Sigmoid colon (tissue), 7 donors: ENCODE measurements around the gene DOLK. TPM values are rescaled to one million over a fixed set of nuclear protein-coding genes. Genes with fewer than 3 reads are reported as not detected.

ENCODE experiments used
- DNase-seq: peaks from one replicate; pipeline ENCODE4 v3.0.0-alpha.2; 2019
- H3K27ac ChIP-seq, 4 donors: fragments of 200-600 bp; sonication (generic); one replicate each; pipeline ENCODE4 v1.5.1; 2016 to 2019; ENCODE audit warnings: mild to moderate bottlenecking in 1 of 4
- H3K27me3 ChIP-seq, 3 donors: fragments of 200-600 bp; sonication (generic); one replicate each; pipeline ENCODE4 v1.5.1; 2019; ENCODE audit warnings: mild to moderate bottlenecking in 1 of 3
- H3K36me3 ChIP-seq, 4 donors: fragments of 200-600 bp; sonication (generic); one replicate each; pipeline ENCODE4 v1.5.1; 2016 to 2019
- H3K4me1 ChIP-seq, 4 donors: fragments of 200-600 bp; sonication (generic); one replicate each; pipeline ENCODE4 v1.5.1; 2017 to 2019
- H3K4me3 ChIP-seq, 4 donors: fragments of 200-600 bp; sonication (generic); one replicate each; pipeline ENCODE4 v1.5.1; 2017 to 2019; ENCODE audit warnings: mild to moderate bottlenecking in 2 of 4, moderate library complexity in 1 of 4
- H3K9me3 ChIP-seq, 4 donors: fragments of 200-600 bp in 3 of 4; sonication (generic) in 3 of 4; one replicate each; pipeline versions ENCODE4 v1.5.1 to v1.6.1; 2013 to 2019
- EP300 ChIP-seq, 4 donors: sonication (generic); formaldehyde crosslinking; IDR thresholded peaks; one replicate each; pipeline ENCODE4 v1.6.1; 2017; ENCODE audit warnings: antibody characterized with exemption in 4 of 4
- POLR2A ChIP-seq, 2 donors: fragments of 450-650 bp; IDR thresholded peaks; one replicate each; pipeline ENCODE4 v1.6.1; 2016; ENCODE audit warnings: antibody characterized with exemption in 2 of 2, mild to moderate bottlenecking in 2 of 2, moderate library complexity in 2 of 2
- POLR2AphosphoS5 ChIP-seq, 4 donors: sonication (generic); formaldehyde crosslinking; IDR thresholded peaks; one replicate each; pipeline ENCODE4 v1.6.1; 2017; ENCODE audit warnings: antibody characterized with exemption in 4 of 4
- WGBS, 2 donors: extraction: QIAGEN DNeasy Blood & Tissue Kit; methylation state at CpG; one replicate each; pipeline ENCODE4 v1.1.7; 2013; 5-methylcytosine and 5-hydroxymethylcytosine counted together
- intact Hi-C: fragments of 100-400 bp; cut with DNase I; formaldehyde crosslinking; loops from one replicate; pipeline ENCODE4 v1.15.1; 2023
- polyA plus RNA-seq, 3 donors: library from polyadenylated mRNA; stranded (reverse); fragments of 200-250 nt; gene quantifications; one replicate each; pipeline ENCODE4 v1.2.3, GENCODE V29; 2013
- total RNA-seq, 4 donors: library from RNA; depleted of rRNA; stranded (reverse); fragments of >200 nt; gene quantifications; one replicate each; pipeline ENCODE4 v1.1.0, GENCODE V29; 2016
- TF ChIP-seq, protein P1 (sequence below), 4 experiments: fragments of 450-650 bp in 3 of 4; fragments of 200-600 bp in 1 of 4; IDR thresholded peaks; one replicate each; pipeline ENCODE4 v1.5.1; 2016 to 2019; ENCODE audit warnings: antibody characterized with exemption in 4 of 4, mild to moderate bottlenecking in 3 of 4, moderate library complexity in 2 of 4
- donor health status: healthy with polysubstance abuse.
- donor health status: Bipolar disorder and iron deficiency.
- donor health status: healthy.

DOLK gene
- total and polyA plus RNA-seq, 7 donors: 2.4 to 11.4 (median 8.9) TPM

- DNase-seq: no peak
- peaks cover 4 to 25% (median 10%) of the 10 kb centered on the region in 4 donors for H3K36me3 ChIP-seq
- peak overlapping the region; percentile 8 to 88 (median 88) for H3K27ac ChIP-seq
- no peak overlapping the region for H3K4me3 ChIP-seq
- 58 to 64% methylated on average over 2 of the region's 2 CpGs for WGBS, 2 donors
- intact Hi-C loops: no loop called here
- H3K4me1 ChIP-seq: peaks cover 0 to 83% (median 71%) of the 10 kb centered on the region in 4 donors
- H3K27me3 ChIP-seq: no peaks in the 10 kb centered on the region
- no peaks in the 10 kb centered on the region for H3K9me3 ChIP-seq
- no peak for TF ChIP-seq POLR2AphosphoS5 (IDR thresholded peaks at IDR 0.05)
Observed at GRCh38 chr9:128918921-128919320, 28.5 kb downstream of the DOLK start.

DNA sequence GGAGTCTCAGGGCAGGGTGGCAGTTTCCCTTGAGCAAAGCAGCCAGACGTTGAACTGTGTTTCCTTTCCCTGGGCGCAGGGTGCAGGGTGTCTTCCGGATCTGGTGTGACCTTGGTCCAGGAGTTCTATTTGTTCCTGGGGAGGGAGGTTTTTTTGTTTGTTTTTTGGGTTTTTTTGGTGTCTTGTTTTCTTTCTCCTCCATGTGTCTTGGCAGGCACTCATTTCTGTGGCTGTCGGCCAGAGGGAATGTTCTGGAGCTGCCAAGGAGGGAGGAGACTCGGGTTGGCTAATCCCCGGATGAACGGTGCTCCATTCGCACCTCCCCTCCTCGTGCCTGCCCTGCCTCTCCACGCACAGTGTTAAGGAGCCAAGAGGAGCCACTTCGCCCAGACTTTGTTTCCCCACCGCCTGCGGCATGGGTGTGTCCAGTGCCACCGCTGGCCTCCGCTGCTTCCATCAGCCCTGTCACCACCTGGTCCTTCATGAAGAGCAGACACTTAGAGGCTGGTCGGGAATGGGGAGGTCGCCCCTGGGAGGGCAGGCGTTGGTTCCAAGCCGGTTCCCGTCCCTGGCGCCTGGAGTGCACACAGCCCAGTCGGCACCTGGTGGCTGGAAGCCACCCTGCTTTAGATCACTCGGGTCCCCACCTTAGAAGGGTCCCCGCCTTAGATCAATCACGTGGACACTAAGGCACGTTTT, 30.1 kb downstream of the DOLK start:
- peak; percentile 93 for DNase-seq
- Histone ChIP-seq H3K9me3 (no peaks in the 10 kb centered on the region), H3K4me1 (peaks cover 0 to 90% (median 80%) of the 10 kb centered on the region in 4 donors), H3K36me3 (peaks cover 4 to 25% (median 10%) of the 10 kb centered on the region in 4 donors), H3K27ac (peak overlapping the region; percentile 76 to 88 (median 82)), H3K4me3 (no peak overlapping the region), H3K27me3 (no peaks in the 10 kb centered on the region)
- no peak for TF ChIP-seq POLR2A (IDR thresholded peaks at IDR 0.05)
- TF ChIP-seq, protein P1, sequence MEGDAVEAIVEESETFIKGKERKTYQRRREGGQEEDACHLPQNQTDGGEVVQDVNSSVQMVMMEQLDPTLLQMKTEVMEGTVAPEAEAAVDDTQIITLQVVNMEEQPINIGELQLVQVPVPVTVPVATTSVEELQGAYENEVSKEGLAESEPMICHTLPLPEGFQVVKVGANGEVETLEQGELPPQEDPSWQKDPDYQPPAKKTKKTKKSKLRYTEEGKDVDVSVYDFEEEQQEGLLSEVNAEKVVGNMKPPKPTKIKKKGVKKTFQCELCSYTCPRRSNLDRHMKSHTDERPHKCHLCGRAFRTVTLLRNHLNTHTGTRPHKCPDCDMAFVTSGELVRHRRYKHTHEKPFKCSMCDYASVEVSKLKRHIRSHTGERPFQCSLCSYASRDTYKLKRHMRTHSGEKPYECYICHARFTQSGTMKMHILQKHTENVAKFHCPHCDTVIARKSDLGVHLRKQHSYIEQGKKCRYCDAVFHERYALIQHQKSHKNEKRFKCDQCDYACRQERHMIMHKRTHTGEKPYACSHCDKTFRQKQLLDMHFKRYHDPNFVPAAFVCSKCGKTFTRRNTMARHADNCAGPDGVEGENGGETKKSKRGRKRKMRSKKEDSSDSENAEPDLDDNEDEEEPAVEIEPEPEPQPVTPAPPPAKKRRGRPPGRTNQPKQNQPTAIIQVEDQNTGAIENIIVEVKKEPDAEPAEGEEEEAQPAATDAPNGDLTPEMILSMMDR (IDR thresholded peaks at IDR 0.05): no peak
- no peak for TF ChIP-seq EP300 (IDR thresholded peaks at IDR 0.05)
- peak; percentile 40 to 62 (median 48) for TF ChIP-seq POLR2AphosphoS5 (IDR thresholded peaks at IDR 0.05)
- 67 to 79% methylated on average over 26 of the region's 26 CpGs for WGBS, 2 donors
- intact Hi-C loops: no loop called here

- H3K36me3 ChIP-seq: peaks cover 4 to 25% (median 10%) of the 10 kb centered on the region in 4 donors
Observed at GRCh38 chr9:128916745-128917144, 30.7 kb downstream of the DOLK start.

DNA sequence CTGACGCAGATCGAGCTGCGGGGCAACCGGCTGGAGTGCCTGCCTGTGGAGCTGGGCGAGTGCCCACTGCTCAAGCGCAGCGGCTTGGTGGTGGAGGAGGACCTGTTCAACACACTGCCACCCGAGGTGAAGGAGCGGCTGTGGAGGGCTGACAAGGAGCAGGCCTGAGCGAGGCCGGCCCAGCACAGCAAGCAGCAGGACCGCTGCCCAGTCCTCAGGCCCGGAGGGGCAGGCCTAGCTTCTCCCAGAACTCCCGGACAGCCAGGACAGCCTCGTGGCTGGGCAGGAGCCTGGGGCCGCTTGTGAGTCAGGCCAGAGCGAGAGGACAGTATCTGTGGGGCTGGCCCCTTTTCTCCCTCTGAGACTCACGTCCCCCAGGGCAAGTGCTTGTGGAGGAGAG, 31.2 kb downstream of the DOLK start:
- intact Hi-C loops: no loop called here
- Histone ChIP-seq H3K9me3 (no peaks in the 10 kb centered on the region), H3K27me3 (no peaks in the 10 kb centered on the region), H3K4me1 (peaks cover 0 to 91% (median 84%) of the 10 kb centered on the region in 4 donors), H3K4me3 (no peak overlapping the region), H3K27ac (peak overlapping the region; percentile 76 to 88 (median 82)), H3K36me3 (peaks cover 4 to 25% (median 10%) of the 10 kb centered on the region in 4 donors)
- peak; percentile 81 for DNase-seq
- TF ChIP-seq, protein P1 (IDR thresholded peaks at IDR 0.05): no peak
- TF ChIP-seq POLR2A (IDR thresholded peaks at IDR 0.05) (no peak), POLR2AphosphoS5 (IDR thresholded peaks at IDR 0.05) (peak in 1 of 4 donors; percentile 47)
- WGBS, 2 donors: 93% methylated on average over 18 of the region's 18 CpGs

More at GRCh38 chr9:128916745-128917144, 30.7 kb downstream of the DOLK start:
- H3K4me1 ChIP-seq: peaks cover 0 to 91% (median 84%) of the 10 kb centered on the region in 4 donors
- H3K27me3 ChIP-seq: no peaks in the 10 kb centered on the region
- 89 to 91% methylated on average over 11 of the region's 11 CpGs for WGBS, 2 donors
- TF ChIP-seq POLR2AphosphoS5 (IDR thresholded peaks at IDR 0.05) (no peak), EP300 (IDR thresholded peaks at IDR 0.05) (no peak), POLR2A (IDR thresholded peaks at IDR 0.05) (no peak)
- TF ChIP-seq, protein P1 (IDR thresholded peaks at IDR 0.05): no peak
- H3K4me3 ChIP-seq: no peak overlapping the region
- no peaks in the 10 kb centered on the region for H3K9me3 ChIP-seq
- H3K27ac ChIP-seq: peak overlapping the region; percentile 76 to 88 (median 82)
- intact Hi-C loops: no loop called here
- no peak for DNase-seq

GRCh38 chr9:128913995-128914772, 33.2 kb downstream of the DOLK start:
- peak overlapping the region; percentile 65 to 88 (median 78) for H3K27ac ChIP-seq
- H3K9me3 ChIP-seq: no peaks in the 10 kb centered on the region
- no peaks in the 10 kb centered on the region for H3K27me3 ChIP-seq
- 86 to 88% methylated on average over 23 of the region's 23 CpGs for WGBS, 2 donors
- no peak overlapping the region for H3K4me3 ChIP-seq
- intact Hi-C loops: no loop called here
- H3K4me1 ChIP-seq: peaks cover 0 to 92% (median 84%) of the 10 kb centered on the region in 4 donors
- H3K36me3 ChIP-seq: peaks cover 8 to 41% (median 20%) of the 10 kb centered on the region in 4 donors
- TF ChIP-seq POLR2A (IDR thresholded peaks at IDR 0.05) (no peak), EP300 (IDR thresholded peaks at IDR 0.05) (no peak), POLR2AphosphoS5 (IDR thresholded peaks at IDR 0.05) (no peak)
- TF ChIP-seq, protein P1 (IDR thresholded peaks at IDR 0.05): no peak
- DNase-seq: no peak
